HEK293 (cell line): ENCODE results near the gene SH3BP1.
A peak's percentile ranks its signal among the peaks of the same experiment; 100 is the strongest.
"Not testable (repeated sequence)": the region's sequence is repeated elsewhere in the genome, so short reads cannot be mapped to it uniquely, and the experiment has no call there.

Experiments used
- CTCF ChIA-PET: fragments of 350-600 bp; formaldehyde crosslinking; extraction: SDS; loops from one replicate; lab custom pipeline; 2021; ENCODE audit warnings: antibody characterized with exemption; lab: Yijun Ruan, JAX
- POLR2A ChIA-PET: fragments of 300-600 bp; formaldehyde crosslinking; extraction: SDS; loops from one replicate; lab custom pipeline; 2020; ENCODE audit warnings: antibody characterized with exemption, inconsistent platforms; lab: Yijun Ruan, JAX
- H3K27ac ChIP-seq: fragments of 200-500 bp; sonication (Bioruptor generic); 2 replicates; pipeline ENCODE4 v1.5.1; 2014; ENCODE audit warnings: low read depth, low read length, control low read depth, inconsistent platforms; ENCODE audit errors: extremely low read depth
- H3K36me3 ChIP-seq, 2 experiments: fragments of 200-500 bp in 1 of 2; sonication (Bioruptor generic) in 1 of 2; 1 replicate in 1 of 2; 2 replicates in 1 of 2; pipeline ENCODE4 v1.5.1; 2014 to 2017; ENCODE audit warnings: inconsistent platforms in 2 of 2, low read length in 2 of 2; ENCODE audit not compliant: control insufficient read depth in 2 of 2, insufficient read depth in 1 of 2
- H3K4me1 ChIP-seq: fragments of 200-500 bp; sonication (Bioruptor generic); 2 replicates; pipeline ENCODE4 v1.5.1; 2014; ENCODE audit warnings: mild to moderate bottlenecking, low read length, inconsistent platforms; ENCODE audit not compliant: control insufficient read depth, insufficient read depth
- H3K4me3 ChIP-seq: 2 replicates; pipeline ENCODE4 v1.5.1; 2011; ENCODE audit warnings: low read depth, mild to moderate bottlenecking, control low read depth, low read length, moderate library complexity
- H3K9me3 ChIP-seq: fragments of 200-500 bp; sonication (Bioruptor generic); 2 replicates; pipeline ENCODE4 v1.5.1; 2014; ENCODE audit warnings: low read depth, low read length, inconsistent platforms; ENCODE audit not compliant: control insufficient read depth, insufficient read depth
- ATF2 ChIP-seq: fragments of 450-650 bp; formaldehyde crosslinking; IDR thresholded peaks from 2 replicates; pipeline ENCODE4 v1.5.1; 2016; ENCODE audit warnings: missing biosample characterization, missing genetic modification characterization, low read depth
- BCL11A ChIP-seq: fragments of 450-650 bp; formaldehyde crosslinking; IDR thresholded peaks from 2 replicates; pipeline ENCODE4 v1.5.1; 2016; ENCODE audit warnings: low read depth, missing biosample characterization, missing genetic modification characterization
- BCL6B ChIP-seq: fragments of 450-650 bp; formaldehyde crosslinking; IDR thresholded peaks from 2 replicates; pipeline ENCODE4 v1.5.1; 2017; ENCODE audit warnings: missing biosample characterization, missing genetic modification characterization
- GLIS1 ChIP-seq: fragments of 450-650 bp; formaldehyde crosslinking; IDR thresholded peaks from 2 replicates; pipeline ENCODE4 v1.5.1; 2016; ENCODE audit warnings: missing biosample characterization, missing genetic modification characterization
- GLIS2 ChIP-seq: fragments of 450-650 bp; formaldehyde crosslinking; IDR thresholded peaks from 2 replicates; pipeline ENCODE4 v1.5.1; 2016; ENCODE audit warnings: missing biosample characterization, missing genetic modification characterization
- KLF17 ChIP-seq: fragments of 450-650 bp; formaldehyde crosslinking; IDR thresholded peaks from 2 replicates; pipeline ENCODE4 v1.5.1; 2016; ENCODE audit warnings: missing biosample characterization, missing genetic modification characterization
- MZF1 ChIP-seq: fragments of 450-650 bp; formaldehyde crosslinking; IDR thresholded peaks from 2 replicates; pipeline ENCODE4 v1.5.1; 2017; ENCODE audit warnings: missing biosample characterization, missing genetic modification characterization, borderline replicate concordance
- SCRT1 ChIP-seq: fragments of 450-650 bp; formaldehyde crosslinking; IDR thresholded peaks from 2 replicates; pipeline ENCODE4 v1.5.1; 2016; ENCODE audit warnings: missing biosample characterization, missing genetic modification characterization, borderline replicate concordance
- WT1 ChIP-seq: fragments of 450-650 bp; formaldehyde crosslinking; IDR thresholded peaks from 2 replicates; pipeline ENCODE4 v1.5.1; 2016; ENCODE audit warnings: missing biosample characterization, missing genetic modification characterization
- ZBTB17 ChIP-seq: fragments of 450-650 bp; formaldehyde crosslinking; IDR thresholded peaks from 2 replicates; pipeline ENCODE4 v1.5.1; 2016; ENCODE audit warnings: missing biosample characterization, missing genetic modification characterization
- ZBTB8A ChIP-seq: fragments of 450-650 bp; formaldehyde crosslinking; IDR thresholded peaks from 2 replicates; pipeline ENCODE4 v1.5.1; 2016; ENCODE audit warnings: missing biosample characterization, missing genetic modification characterization
- ZIC2 ChIP-seq: fragments of 450-650 bp; formaldehyde crosslinking; IDR thresholded peaks from 2 replicates; pipeline ENCODE4 v1.5.1; 2016; ENCODE audit warnings: missing biosample characterization, missing genetic modification characterization
- ZNF121 ChIP-seq: fragments of 450-650 bp; formaldehyde crosslinking; IDR thresholded peaks from 2 replicates; pipeline ENCODE4 v1.5.1; 2016; ENCODE audit warnings: missing biosample characterization, missing genetic modification characterization
- ZNF138 ChIP-seq: fragments of 450-650 bp; formaldehyde crosslinking; IDR thresholded peaks from 2 replicates; pipeline ENCODE4 v1.5.1; 2016; ENCODE audit warnings: missing biosample characterization, missing genetic modification characterization, borderline replicate concordance
- ZNF184 ChIP-seq: fragments of 450-650 bp; IDR thresholded peaks from 2 replicates; pipeline ENCODE4 v1.5.1; 2018; ENCODE audit warnings: missing biosample characterization, mild to moderate bottlenecking, missing genetic modification characterization
- ZNF248 ChIP-seq: fragments of 450-650 bp; formaldehyde crosslinking; IDR thresholded peaks from 2 replicates; pipeline ENCODE4 v1.5.1; 2017; ENCODE audit warnings: missing biosample characterization, missing genetic modification characterization
- ZNF423 ChIP-seq: fragments of 450-650 bp; formaldehyde crosslinking; IDR thresholded peaks from 2 replicates; pipeline ENCODE4 v1.5.1; 2016; ENCODE audit warnings: missing biosample characterization, missing genetic modification characterization
- ZNF530 ChIP-seq: fragments of 450-650 bp; formaldehyde crosslinking; IDR thresholded peaks from 2 replicates; pipeline ENCODE4 v1.5.1; 2016; ENCODE audit warnings: low read depth, missing biosample characterization, missing genetic modification characterization
- ZNF629 ChIP-seq: fragments of 450-650 bp; formaldehyde crosslinking; IDR thresholded peaks from 2 replicates; pipeline ENCODE4 v1.5.1; 2017; ENCODE audit warnings: missing biosample characterization, missing genetic modification characterization
- ZNF785 ChIP-seq: fragments of 450-650 bp; formaldehyde crosslinking; IDR thresholded peaks from 2 replicates; pipeline ENCODE4 v1.5.1; 2016; ENCODE audit warnings: missing biosample characterization, missing genetic modification characterization
- ZNF830 ChIP-seq: fragments of 450-650 bp; IDR thresholded peaks from 2 replicates; pipeline ENCODE4 v1.5.0; 2018; ENCODE audit warnings: missing biosample characterization, missing genetic modification characterization, low read depth, mild to moderate bottlenecking, moderate library complexity
- TF ChIP-seq, protein P1 (sequence below): fragments of 450-650 bp; formaldehyde crosslinking; IDR thresholded peaks from 2 replicates; pipeline ENCODE4 v1.5.1; 2016; ENCODE audit warnings: missing biosample characterization, missing genetic modification characterization

SH3BP1 gene

DNA sequence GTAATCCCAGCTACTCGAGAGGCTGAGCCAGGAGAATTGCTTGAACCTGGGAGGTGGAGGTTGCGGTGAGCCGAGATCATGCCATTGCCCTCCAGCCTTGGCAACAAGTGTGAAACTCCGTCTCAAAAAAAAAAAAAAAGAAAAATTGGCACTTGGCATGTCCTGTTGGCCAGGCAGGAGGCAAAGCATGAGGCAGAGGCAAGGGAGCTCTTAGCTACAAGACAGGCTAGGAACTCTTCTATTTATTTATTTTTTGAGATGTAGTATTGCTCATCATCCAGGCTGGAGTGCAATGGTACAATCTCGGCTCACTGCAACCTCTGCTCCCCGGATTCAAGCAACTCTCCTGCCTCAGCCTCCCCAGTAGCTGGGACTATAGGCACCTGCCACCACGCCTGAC, 54.7 kb downstream of the SH3BP1 start:
- H3K27ac ChIP-seq, H3K9me3 ChIP-seq, POLR2A ChIA-PET, H3K4me1 ChIP-seq, H3K4me3 ChIP-seq: not testable (repeated sequence)
- 0 out of 2 replicates have a peak, but pooled peaks have one; percentile 9 for TF ChIP-seq SCRT1
- CTCF ChIA-PET: interaction anchor here (1.3 to 2.3 kb wide), 2 partner anchors 12 to 51 kb away, joined by 4 to 14 read pairs; no protein-coding TSS in a partner anchor
- H3K36me3 ChIP-seq: peaks cover 10 to 44% of the 10 kb centered on the region in 2 experiments; a peak in 2 of 3 replicates

DNA sequence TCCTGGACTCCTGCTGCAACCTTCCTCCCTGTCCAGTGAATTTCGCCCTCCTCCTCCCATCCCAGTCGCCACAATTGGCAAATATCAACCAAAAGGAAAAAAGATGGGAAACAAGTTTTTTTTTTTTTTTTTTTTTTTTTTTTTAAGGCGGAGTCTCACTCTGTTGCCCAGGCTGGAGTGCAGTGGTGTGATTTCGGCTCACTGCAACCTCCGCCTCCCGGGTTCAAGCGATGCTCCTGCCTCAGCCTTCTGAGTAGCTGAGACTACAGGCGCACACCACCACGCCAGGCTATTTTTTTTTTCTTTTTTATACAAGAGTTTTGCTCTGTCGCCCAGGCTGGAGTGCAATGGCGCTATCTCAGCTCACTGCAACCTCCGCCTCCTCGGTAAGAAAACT, 56.8 kb downstream of the SH3BP1 start:
- not testable (repeated sequence) for H3K27ac ChIP-seq, H3K9me3 ChIP-seq, H3K4me3 ChIP-seq, H3K4me1 ChIP-seq
- peaks cover 10 to 26% of the 10 kb centered on the region in 2 experiments; a peak in 2 of 3 replicates for H3K36me3 ChIP-seq
- ChIA-PET CTCF (interaction anchor here (0.6 to 3.1 kb wide), 7 partner anchors 12 to 131 kb away, joined by 3 to 13 read pairs (median 4); no protein-coding TSS in a partner anchor), POLR2A (interaction anchor here (0.8 to 1.6 kb wide), 2 partner anchors 10 to 38 kb away, joined by 3 to 11 read pairs; partner anchors contain the start of gene NOL12)
- peak; percentile 64; the same call in 1 of the 2 replicates for TF ChIP-seq ZNF121 (tag by site-specific recombination)
- TF ChIP-seq, protein P1, sequence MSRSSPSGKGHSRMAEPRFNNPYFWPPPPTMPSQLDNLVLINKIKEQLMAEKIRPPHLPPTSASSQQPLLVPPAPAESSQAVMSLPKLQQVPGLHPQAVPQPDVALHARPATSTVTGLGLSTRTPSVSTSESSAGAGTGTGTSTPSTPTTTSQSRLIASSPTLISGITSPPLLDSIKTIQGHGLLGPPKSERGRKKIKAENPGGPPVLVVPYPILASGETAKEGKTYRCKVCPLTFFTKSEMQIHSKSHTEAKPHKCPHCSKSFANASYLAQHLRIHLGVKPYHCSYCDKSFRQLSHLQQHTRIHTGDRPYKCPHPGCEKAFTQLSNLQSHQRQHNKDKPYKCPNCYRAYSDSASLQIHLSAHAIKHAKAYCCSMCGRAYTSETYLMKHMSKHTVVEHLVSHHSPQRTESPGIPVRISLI (tag by site-specific recombination): peak; percentile 88

DNA sequence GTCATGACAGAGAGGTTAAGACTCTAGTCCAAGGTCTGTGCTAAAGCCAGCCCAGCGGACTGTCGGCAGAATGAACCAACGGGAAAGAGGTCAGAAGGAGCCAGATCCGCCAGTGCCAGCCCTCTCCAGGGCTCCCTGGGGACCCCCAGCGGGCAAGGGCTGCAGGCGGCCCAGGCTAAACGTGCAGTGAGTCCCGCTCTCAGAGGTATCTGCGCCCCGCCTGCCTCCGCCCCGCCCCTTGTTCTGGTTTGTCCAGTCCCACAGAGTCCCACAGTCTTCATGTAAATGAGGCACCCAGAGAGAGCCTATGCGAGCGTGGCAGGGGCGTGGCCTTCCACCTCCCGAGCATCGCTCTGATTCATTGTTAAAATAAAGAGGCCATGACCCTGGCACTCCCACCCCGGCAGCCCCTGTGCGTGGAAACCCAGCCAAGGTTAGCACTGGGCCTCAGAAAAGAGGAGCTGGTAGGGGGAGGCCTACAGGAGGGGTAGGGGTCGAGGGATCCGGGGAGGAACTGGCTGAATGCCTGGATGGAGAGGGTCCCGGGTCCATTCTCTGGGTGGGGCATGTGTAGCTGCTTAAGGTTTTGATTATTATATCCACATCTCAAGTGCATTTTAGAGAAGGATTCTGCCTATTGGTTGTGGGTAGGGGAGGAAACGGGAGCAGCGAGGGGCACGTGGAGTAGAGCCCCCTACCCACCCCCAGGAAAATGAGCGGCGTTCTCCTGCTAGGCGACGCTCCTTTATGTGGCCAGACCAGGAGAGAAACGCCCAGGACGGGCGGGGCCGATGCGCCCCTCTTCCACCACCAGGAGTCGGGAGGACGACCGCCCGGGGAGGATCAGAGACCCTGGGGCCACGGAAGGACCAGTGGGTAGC, 57.4 kb downstream of the SH3BP1 start, which contains the start of gene TRIOBP:
Gene TRIOBP (plus strand): TSS at position 392 of the 881 bp plus-strand sequence. CDS start 4,318 bp downstream, outside the sequence.
- H3K4me1 ChIP-seq: peaks cover 6% of the 10 kb centered on the region
- H3K27ac ChIP-seq: no peak within 1 kb of the TSS
- peaks cover 10 to 20% of the 10 kb centered on the region in 2 experiments; a peak in 2 of 3 replicates for H3K36me3 ChIP-seq
- ChIA-PET POLR2A (interaction anchor here (0.8 to 1.6 kb wide), 2 partner anchors 10 to 39 kb away, joined by 3 to 11 read pairs; partner anchors contain the start of gene NOL12), CTCF (interaction anchor here (0.6 to 3.1 kb wide), 8 partner anchors 9 to 131 kb away, joined by 3 to 13 read pairs (median 4); no protein-coding TSS in a partner anchor)
- H3K4me3 ChIP-seq: no peak within 1 kb of the TSS
- no peaks in the 10 kb centered on the region for H3K9me3 ChIP-seq
- peak; percentile 46; the same call in 1 of the 2 replicates for TF ChIP-seq KLF17 (tag by site-specific recombination)
- TF ChIP-seq WT1 (tag by site-specific recombination): peak; percentile 54; the same call in 1 of the 2 replicates
- peak; percentile 89 for TF ChIP-seq ZBTB8A (tag by site-specific recombination)
- TF ChIP-seq BCL6B (tag by site-specific recombination): no peak
- no peak for TF ChIP-seq ZNF248 (tag by site-specific recombination)
- TF ChIP-seq ZNF830: no peak
- TF ChIP-seq ZNF423: peak; percentile 89
- no peak for TF ChIP-seq ZNF785 (tag by site-specific recombination)
- TF ChIP-seq ZBTB17 (tag by site-specific recombination): peak; percentile 81
- TF ChIP-seq GLIS1 (tag by site-specific recombination): peak; percentile 78
- TF ChIP-seq ZNF184 (tag by site-specific recombination): no peak
- TF ChIP-seq GLIS2: peak; percentile 90
- TF ChIP-seq ZNF138 (tag by site-specific recombination): no peak
- TF ChIP-seq ZIC2 (tag by site-specific recombination): peak; percentile 85
- peak; percentile 39; the same call in 1 of the 2 replicates for TF ChIP-seq BCL11A (tag by site-specific recombination)
- no peak for TF ChIP-seq ZNF530
- peak; percentile 32; the same call in 1 of the 2 replicates for TF ChIP-seq ZNF629 (tag by site-specific recombination)
- no peak for TF ChIP-seq MZF1 (tag by site-specific recombination)
- no peak for TF ChIP-seq ATF2
